Right renal pelvis (tissue), 4 donors: ENCODE results near the gene VARS2. TPM values are rescaled to one million over a fixed set of nuclear protein-coding genes. Genes with fewer than 3 reads are reported as not detected.
A peak's percentile ranks its signal among the peaks of the same experiment; 100 is the strongest.

ENCODE experiments used
- DNase-seq, 4 donors: peaks; one replicate each; pipeline ENCODE4 v3.0.0-alpha.2; 2013; ENCODE audit warnings: low read depth in 4 of 4, low spot score in 3 of 4, missing footprints in 1 of 4
- polyA plus RNA-seq, 4 donors: library from polyadenylated mRNA; unstranded; fragments of 120-200 nt; gene quantifications; one replicate each; pipeline ENCODE4 v1.2.1, GENCODE V29; 2013; ENCODE audit not compliant: insufficient read length in 4 of 4

The VARS2 gene
- polyA plus RNA-seq, 4 donors, result 30.5 to 47.1 (median 35.5) TPM

- peak in 3 of 4 donors; percentile 55 to 72 (median 71) for DNase-seq
These were observed 30.1 kb upstream of the VARS2 start, which contains the start of gene DDR1 for GRCh38 chr6:30883685-30884520. TSS of gene DDR1 (plus strand) at chr6:30884519. CDS start at chr6:30888730, 4,211 bp downstream.

GRCh38 chr6:30884521-30885480 lies 29.2 kb upstream of the VARS2 start:
- peak in 2 of 4 donors; percentile 31 to 33 for DNase-seq

GRCh38 chr6:30885481-30885998 lies 28.5 kb upstream of the VARS2 start:
- DNase-seq, result no peak

GRCh38 chr6:30885999-30886896 lies 27.8 kb upstream of the VARS2 start:
- peak in 3 of 4 donors; percentile 50 to 74 (median 72) for DNase-seq

GRCh38 chr6:30886897-30887255 lies 27.2 kb upstream of the VARS2 start:
- no peak for DNase-seq

- DNase-seq, result no peak
These were observed 25.9 kb upstream of the VARS2 start for GRCh38 chr6:30887901-30888815.

GRCh38 chr6:30888816-30889495 lies 25.1 kb upstream of the VARS2 start:
- no peak for DNase-seq

- DNase-seq, result no peak
These were observed 24.5 kb upstream of the VARS2 start for GRCh38 chr6:30889496-30889885.

- DNase-seq, result no peak
These were observed 24.0 kb upstream of the VARS2 start for GRCh38 chr6:30889921-30890645.

- no peak for DNase-seq
These were observed 23.2 kb upstream of the VARS2 start for GRCh38 chr6:30890646-30891449.

GRCh38 chr6:30891450-30891723 lies 22.7 kb upstream of the VARS2 start:
- no peak for DNase-seq

GRCh38 chr6:30891816-30892538 lies 22.1 kb upstream of the VARS2 start:
- no peak for DNase-seq

- no peak for DNase-seq
These were observed 20.9 kb upstream of the VARS2 start for GRCh38 chr6:30893001-30893591.

GRCh38 chr6:30893666-30894065 lies 20.4 kb upstream of the VARS2 start:
- DNase-seq, result no peak

- DNase-seq, result no peak
These were observed 19.7 kb upstream of the VARS2 start for GRCh38 chr6:30894381-30894780.

GRCh38 chr6:30894935-30895334 lies 19.1 kb upstream of the VARS2 start:
- no peak for DNase-seq
